ENCODE results near the gene FAM89A.

FAM89A gene

DNA sequence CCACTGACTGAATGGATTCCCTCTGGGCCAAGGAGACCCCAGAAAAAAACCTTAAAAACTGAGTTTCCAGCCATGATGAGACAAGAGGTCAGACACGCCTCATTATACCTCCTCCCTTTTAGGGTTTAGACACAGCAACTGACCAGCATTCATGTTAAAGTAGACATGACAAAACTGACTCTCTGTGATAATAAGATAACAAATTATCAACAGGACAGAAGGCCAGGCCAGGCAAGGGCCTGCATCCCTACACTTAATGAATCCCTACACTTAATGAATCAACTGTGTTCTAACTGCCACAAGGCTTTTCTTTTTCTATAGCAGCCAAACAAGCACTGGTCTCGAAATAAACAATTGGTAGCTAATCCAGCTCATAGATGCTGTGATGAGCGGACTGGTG is 33.3 kb upstream of the FAM89A start:
- no CpG with 5 or more reads among the region's 3 CpGs for WGBS, 2 donors (ENCODE audit: extremely low coverage in 2 of 2, insufficient read length in 2 of 2, insufficient replicate concordance in 1 of 2)
- Histone ChIP-seq H2BK15ac (ENCODE audit: low read length) (no peak overlapping the region), H3K9me3 (replicated peaks in 1 of 2; ENCODE audit: control insufficient read depth in 2 of 2, insufficient read depth in 1 of 2, low read depth in 1 of 2, low read length in 2 of 2) (peaks cover 0 to 1% of the 10 kb centered on the region in 2 donors)

DNA sequence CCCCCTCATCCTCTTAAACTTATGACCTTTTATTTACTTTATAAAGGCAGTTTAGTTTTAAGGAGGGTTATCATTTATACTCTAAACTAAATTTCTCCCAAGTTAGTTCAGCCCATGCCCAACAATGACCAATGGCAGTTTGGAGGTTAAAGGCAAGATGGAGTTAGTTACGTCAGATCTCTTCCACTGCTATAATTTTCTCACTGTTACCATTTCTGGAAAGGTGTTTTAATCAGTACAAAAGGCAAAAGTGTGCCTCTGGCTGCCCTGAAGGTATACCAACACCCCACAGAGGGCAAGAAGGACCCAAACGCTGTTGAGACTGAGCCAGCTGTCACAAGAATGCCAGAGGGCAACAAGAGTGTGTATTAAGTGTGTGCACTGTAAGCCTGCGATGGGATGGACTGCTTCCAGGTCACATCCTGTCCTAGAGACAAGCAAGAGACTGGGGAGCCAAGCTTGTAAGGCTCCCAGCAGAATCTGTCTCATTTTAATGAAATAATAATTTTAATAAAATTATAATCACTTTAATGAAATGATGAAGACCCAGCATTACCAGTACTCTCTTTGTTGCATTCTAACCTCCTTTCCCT is 32.5 kb upstream of the FAM89A start:
- Histone ChIP-seq H3K14ac (ENCODE audit: low read length) (no peak overlapping the region), H3K9me3 (replicated peaks in 1 of 2; ENCODE audit: control insufficient read depth in 2 of 2, insufficient read depth in 1 of 2, low read depth in 1 of 2, low read length in 2 of 2) (peaks cover 0 to 1% of the 10 kb centered on the region in 2 donors), H3K36me3 (replicated peaks in 1 of 2; ENCODE audit: control insufficient read depth in 2 of 2, insufficient read depth in 2 of 2, low read length in 2 of 2) (no peaks in the 10 kb centered on the region), H3K79me1 (ENCODE audit: low read depth, low read length) (no peaks in the 10 kb centered on the region), H3K4me3 (ENCODE audit: low read length in 2 of 2) (no peak overlapping the region), H3K27ac (replicated peaks; ENCODE audit: low read length) (no peak overlapping the region), H2BK12ac (ENCODE audit: low read length) (no peak overlapping the region), H2AK5ac (ENCODE audit: low read depth, low read length) (no peak overlapping the region), H3K23ac (ENCODE audit: low read depth, low read length, poor library complexity) (no peak overlapping the region), H3K27me3 (ENCODE audit: control insufficient read depth in 3 of 3, insufficient read depth in 3 of 3, low read depth in 1 of 3, low read length in 3 of 3) (peaks cover 0 to 16% (median 0%) of the 10 kb centered on the region in 3 experiments), H3K18ac (ENCODE audit: low read length) (no peak overlapping the region), H3K4me1 (ENCODE audit: control insufficient read depth in 2 of 2, insufficient read depth in 1 of 2, low read depth in 1 of 2, low read length in 2 of 2) (peaks cover 0 to 3% of the 10 kb centered on the region in 2 donors), H2AFZ (ENCODE audit: low read length) (no peak overlapping the region), H2BK5ac (ENCODE audit: low read length) (no peak overlapping the region), H3K9ac (ENCODE audit: low read depth, low read length, poor library complexity) (no peak overlapping the region), H4K8ac (ENCODE audit: low read depth, low read length) (no peak overlapping the region), H4K91ac (ENCODE audit: low read depth, low read length, poor library complexity) (no peak overlapping the region), H2BK120ac (ENCODE audit: low read depth, low read length) (no peak overlapping the region), H2BK15ac (ENCODE audit: low read length) (no peak overlapping the region), H3K4me2 (ENCODE audit: insufficient read depth, low read length, poor library complexity, severe bottlenecking) (no peak overlapping the region), H3K4ac (ENCODE audit: low read length) (no peak overlapping the region)
- no peak for DNase-seq (ENCODE audit: low spot score)
- no CpG with 5 or more reads among the region's 3 CpGs for WGBS, 2 donors (ENCODE audit: extremely low coverage in 2 of 2, insufficient read length in 2 of 2, insufficient replicate concordance in 1 of 2)

More for the DNA sequence above, 33.3 kb upstream of the FAM89A start:
- Histone ChIP-seq H2BK120ac (ENCODE audit: low read depth, low read length) (no peak overlapping the region), H3K36me3 (replicated peaks in 1 of 2; ENCODE audit: control insufficient read depth in 2 of 2, insufficient read depth in 2 of 2, low read length in 2 of 2) (no peaks in the 10 kb centered on the region), H4K91ac (ENCODE audit: low read depth, low read length, poor library complexity) (no peak overlapping the region), H2AK5ac (ENCODE audit: low read depth, low read length) (no peak overlapping the region), H3K9ac (ENCODE audit: low read depth, low read length, poor library complexity) (no peak overlapping the region), H3K14ac (ENCODE audit: low read length) (no peak overlapping the region), H3K18ac (ENCODE audit: low read length) (no peak overlapping the region), H3K23ac (ENCODE audit: low read depth, low read length, poor library complexity) (no peak overlapping the region), H4K8ac (ENCODE audit: low read depth, low read length) (no peak overlapping the region), H3K4me2 (ENCODE audit: insufficient read depth, low read length, poor library complexity, severe bottlenecking) (no peak overlapping the region), H3K4me3 (ENCODE audit: low read length in 2 of 2) (no peak overlapping the region), H3K27ac (replicated peaks; ENCODE audit: low read length) (no peak overlapping the region), H3K4me1 (ENCODE audit: control insufficient read depth in 2 of 2, insufficient read depth in 1 of 2, low read depth in 1 of 2, low read length in 2 of 2) (peaks cover 0 to 3% of the 10 kb centered on the region in 2 donors), H3K79me1 (ENCODE audit: low read depth, low read length) (no peaks in the 10 kb centered on the region), H3K4ac (ENCODE audit: low read length) (no peak overlapping the region), H3K27me3 (ENCODE audit: control insufficient read depth in 3 of 3, insufficient read depth in 3 of 3, low read depth in 1 of 3, low read length in 3 of 3) (peaks cover 0 to 16% (median 0%) of the 10 kb centered on the region in 3 experiments), H2BK5ac (ENCODE audit: low read length) (no peak overlapping the region), H2AFZ (ENCODE audit: low read length) (no peak overlapping the region), H2BK12ac (ENCODE audit: low read length) (no peak overlapping the region)
- DNase-seq (ENCODE audit: low spot score) = no peak

DNA sequence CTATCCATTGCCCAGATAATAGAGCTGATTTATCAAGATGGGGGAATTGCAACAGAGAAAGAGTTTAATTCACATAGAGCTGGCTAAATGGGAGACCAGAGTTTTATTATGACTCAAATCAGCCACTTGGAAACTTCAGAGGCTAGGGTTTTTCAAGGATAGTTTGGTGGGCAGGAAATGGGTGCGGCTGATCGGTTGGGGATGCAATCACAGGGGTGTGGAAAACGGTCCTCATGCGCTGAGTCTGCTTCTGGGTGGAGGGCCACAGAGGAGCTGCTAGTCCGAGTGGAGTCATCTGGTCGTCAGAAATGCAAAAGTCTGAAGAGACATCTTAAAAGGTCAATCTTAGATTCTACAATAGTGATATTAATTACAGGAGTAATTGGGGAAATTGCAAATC is 32.0 kb upstream of the FAM89A start:
- H3K23ac ChIP-seq (ENCODE audit: low read depth, low read length, poor library complexity) = no peak overlapping the region

DNA sequence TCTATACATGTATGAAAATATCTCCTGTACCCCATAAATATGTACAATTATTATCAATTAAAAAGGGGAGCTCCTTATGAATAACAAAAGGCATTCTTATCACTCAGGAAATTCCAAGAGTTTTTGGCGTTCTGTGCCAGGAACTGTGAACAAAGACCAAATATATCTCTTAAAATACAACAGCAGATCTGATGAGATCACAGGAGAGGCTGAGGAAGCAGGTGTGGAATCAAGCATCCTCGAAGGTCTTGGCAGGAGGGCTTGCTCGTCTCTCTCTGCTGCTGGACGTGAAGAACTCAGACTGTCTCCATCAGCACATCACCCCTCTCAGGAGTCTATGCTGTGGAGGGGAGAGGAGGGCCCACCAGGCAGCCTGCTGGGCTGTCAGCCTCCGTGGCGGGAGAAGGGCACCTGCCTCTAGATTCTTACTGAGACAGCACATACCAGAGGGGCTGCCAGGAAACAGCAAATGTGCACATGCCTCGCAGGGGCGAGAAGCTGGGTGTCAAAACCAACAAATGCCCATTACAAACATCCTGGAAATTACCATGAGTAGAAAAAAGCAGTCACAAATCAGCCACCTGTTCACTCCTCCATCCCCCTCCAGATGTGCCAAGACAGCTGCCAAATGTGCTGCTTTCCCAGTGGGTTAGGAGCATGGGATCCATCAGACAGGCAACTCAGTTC is 30.8 kb upstream of the FAM89A start:
- Histone ChIP-seq H2AK5ac (ENCODE audit: low read depth, low read length) (peak overlapping the region; percentile 44), H3K9ac (ENCODE audit: low read depth, low read length, poor library complexity) (no peak overlapping the region), H3K4ac (ENCODE audit: low read length) (no peak overlapping the region), H3K4me3 (ENCODE audit: low read length in 2 of 2) (no peak overlapping the region), H3K18ac (ENCODE audit: low read length) (peak overlapping the region; percentile 62), H2BK12ac (ENCODE audit: low read length) (no peak overlapping the region), H2BK120ac (ENCODE audit: low read depth, low read length) (peak overlapping the region; percentile 32), H3K4me1 (ENCODE audit: control insufficient read depth in 2 of 2, insufficient read depth in 1 of 2, low read depth in 1 of 2, low read length in 2 of 2) (peaks cover 0 to 3% of the 10 kb centered on the region in 2 donors), H3K23ac (ENCODE audit: low read depth, low read length, poor library complexity) (peak overlapping the region; percentile 57), H2BK15ac (ENCODE audit: low read length) (no peak overlapping the region), H3K27ac (replicated peaks; ENCODE audit: low read length) (no peak overlapping the region), H3K9me3 (replicated peaks in 1 of 2; ENCODE audit: control insufficient read depth in 2 of 2, insufficient read depth in 1 of 2, low read depth in 1 of 2, low read length in 2 of 2) (peaks cover 0 to 4% of the 10 kb centered on the region in 2 donors), H3K27me3 (ENCODE audit: control insufficient read depth in 3 of 3, insufficient read depth in 3 of 3, low read depth in 1 of 3, low read length in 3 of 3) (peaks cover 0 to 5% (median 0%) of the 10 kb centered on the region in 3 experiments), H2AFZ (ENCODE audit: low read length) (no peak overlapping the region), H2BK5ac (ENCODE audit: low read length) (no peak overlapping the region), H3K36me3 (replicated peaks in 1 of 2; ENCODE audit: control insufficient read depth in 2 of 2, insufficient read depth in 2 of 2, low read length in 2 of 2) (no peaks in the 10 kb centered on the region), H4K91ac (ENCODE audit: low read depth, low read length, poor library complexity) (no peak overlapping the region), H3K4me2 (ENCODE audit: insufficient read depth, low read length, poor library complexity, severe bottlenecking) (no peak overlapping the region), H3K79me1 (ENCODE audit: low read depth, low read length) (no peaks in the 10 kb centered on the region), H3K14ac (ENCODE audit: low read length) (no peak overlapping the region), H4K8ac (ENCODE audit: low read depth, low read length) (no peak overlapping the region)
- no peak for DNase-seq (ENCODE audit: low spot score)
- no CpG with 5 or more reads among the region's 8 CpGs for WGBS, 2 donors (ENCODE audit: extremely low coverage in 2 of 2, insufficient read length in 2 of 2, insufficient replicate concordance in 1 of 2)

More for the DNA sequence above, 32.0 kb upstream of the FAM89A start:
- Histone ChIP-seq H3K36me3 (replicated peaks in 1 of 2; ENCODE audit: control insufficient read depth in 2 of 2, insufficient read depth in 2 of 2, low read length in 2 of 2) (no peaks in the 10 kb centered on the region), H3K18ac (ENCODE audit: low read length) (no peak overlapping the region), H3K4me2 (ENCODE audit: insufficient read depth, low read length, poor library complexity, severe bottlenecking) (no peak overlapping the region), H2AFZ (ENCODE audit: low read length) (no peak overlapping the region), H2BK120ac (ENCODE audit: low read depth, low read length) (no peak overlapping the region), H3K4ac (ENCODE audit: low read length) (no peak overlapping the region), H3K27me3 (ENCODE audit: control insufficient read depth in 3 of 3, insufficient read depth in 3 of 3, low read depth in 1 of 3, low read length in 3 of 3) (peaks cover 0 to 12% (median 0%) of the 10 kb centered on the region in 3 experiments), H3K27ac (replicated peaks; ENCODE audit: low read length) (no peak overlapping the region), H3K4me1 (ENCODE audit: control insufficient read depth in 2 of 2, insufficient read depth in 1 of 2, low read depth in 1 of 2, low read length in 2 of 2) (peaks cover 0 to 3% of the 10 kb centered on the region in 2 donors), H3K9ac (ENCODE audit: low read depth, low read length, poor library complexity) (no peak overlapping the region), H2BK5ac (ENCODE audit: low read length) (no peak overlapping the region), H3K14ac (ENCODE audit: low read length) (no peak overlapping the region), H4K8ac (ENCODE audit: low read depth, low read length) (no peak overlapping the region), H3K9me3 (replicated peaks in 1 of 2; ENCODE audit: control insufficient read depth in 2 of 2, insufficient read depth in 1 of 2, low read depth in 1 of 2, low read length in 2 of 2) (peaks cover 0 to 1% of the 10 kb centered on the region in 2 donors), H2AK5ac (ENCODE audit: low read depth, low read length) (no peak overlapping the region), H3K4me3 (ENCODE audit: low read length in 2 of 2) (no peak overlapping the region), H2BK15ac (ENCODE audit: low read length) (no peak overlapping the region), H4K91ac (ENCODE audit: low read depth, low read length, poor library complexity) (no peak overlapping the region), H2BK12ac (ENCODE audit: low read length) (no peak overlapping the region), H3K79me1 (ENCODE audit: low read depth, low read length) (no peaks in the 10 kb centered on the region)
- no peak for DNase-seq (ENCODE audit: low spot score)
- no CpG with 5 or more reads among the region's 6 CpGs for WGBS, 2 donors (ENCODE audit: extremely low coverage in 2 of 2, insufficient read length in 2 of 2, insufficient replicate concordance in 1 of 2)

Data from neuronal stem cell (in vitro differentiated cells).